NCI-H524 treated with DMSO at 0.1 percent for 48 hours (cell line): ENCODE data around the gene TPST2.

Experiments used
- DNase-seq: peaks from one replicate; lab custom pipeline; 2025; lab: John Stamatoyannopoulos, UW

Gene TPST2

DNA sequence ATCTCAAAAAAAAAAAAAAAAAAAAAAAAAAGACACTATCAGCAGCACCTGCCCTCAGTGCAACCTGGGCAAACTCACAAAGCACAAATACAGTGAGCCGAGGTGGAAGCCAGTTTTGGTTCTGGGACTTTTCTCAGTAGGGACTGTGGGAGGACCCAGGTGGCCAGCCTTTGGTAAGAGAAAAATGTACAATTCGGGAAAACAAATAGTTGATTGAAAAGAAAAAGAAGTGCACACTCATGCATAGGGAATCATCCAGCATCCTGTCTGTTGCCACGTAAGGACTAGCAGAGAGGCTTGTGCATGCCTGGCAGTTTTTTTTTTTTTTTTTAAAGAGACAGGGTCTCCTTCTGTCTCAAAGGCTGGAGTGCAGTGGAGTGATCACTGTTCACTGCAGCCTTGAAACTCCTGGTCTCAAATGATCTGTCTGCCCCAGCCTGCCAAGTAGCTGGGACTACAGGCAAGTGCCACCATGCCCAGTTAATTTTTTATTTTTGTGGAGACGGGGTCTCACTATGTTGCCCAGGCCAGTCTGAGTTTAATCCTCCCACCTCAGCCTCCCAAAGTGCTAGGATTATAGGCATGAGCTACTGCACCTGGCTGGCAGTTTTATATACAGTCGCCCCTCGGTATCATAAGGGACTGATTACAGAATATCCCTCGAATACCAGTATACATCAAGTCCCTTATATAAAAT, 36.7 kb downstream of the TPST2 start:
- no peak for DNase-seq

DNA sequence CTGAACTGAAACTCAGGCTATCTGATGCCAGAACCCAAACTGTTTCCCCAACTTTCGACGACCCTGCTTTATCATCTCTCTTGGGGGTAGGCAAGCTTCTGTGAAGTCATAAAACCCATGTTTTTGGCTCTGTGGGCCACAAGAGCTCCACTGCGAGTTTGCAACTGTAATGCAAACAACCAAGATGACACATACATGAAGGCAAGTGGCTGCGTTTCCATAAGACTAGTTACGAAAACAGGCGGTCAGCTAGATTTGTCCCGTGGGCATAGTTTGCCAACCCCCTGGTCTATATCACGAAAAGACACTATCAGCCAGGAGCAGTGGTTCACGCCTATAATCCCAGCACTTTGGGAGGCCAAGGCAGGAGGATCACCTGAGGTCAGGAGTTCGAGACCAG, 37.5 kb downstream of the TPST2 start:
- DNase-seq = no peak

GRCh38 chr22:26551568-26551967, 38.4 kb downstream of the TPST2 start:
- DNase-seq = no peak

DNA sequence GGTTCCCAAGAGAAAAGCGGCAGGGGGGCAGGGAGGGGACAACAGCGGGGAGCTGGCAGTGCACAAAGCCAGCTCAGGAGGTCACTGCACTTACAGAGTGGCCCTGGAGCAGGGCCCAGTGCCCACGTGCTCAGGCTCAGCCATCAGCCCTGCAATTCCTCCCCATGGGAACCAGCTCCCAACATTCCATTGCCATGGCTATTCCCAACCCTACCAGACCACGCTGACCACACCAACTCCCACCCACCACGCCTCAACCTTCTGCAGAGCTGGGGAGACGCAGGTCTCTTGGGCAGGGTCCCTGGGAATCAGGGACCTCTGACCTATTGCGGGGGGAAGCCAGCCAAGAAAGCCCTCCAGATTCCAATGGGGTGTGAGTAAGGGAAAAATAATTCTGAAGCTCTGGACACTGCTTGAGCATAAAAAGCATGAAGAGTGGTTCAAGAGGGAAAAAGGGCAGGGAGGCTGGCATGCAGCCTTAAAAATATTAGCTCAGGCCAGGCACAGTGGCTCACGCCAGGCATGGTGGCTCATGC, 39.4 kb downstream of the TPST2 start:
- no peak for DNase-seq

DNA sequence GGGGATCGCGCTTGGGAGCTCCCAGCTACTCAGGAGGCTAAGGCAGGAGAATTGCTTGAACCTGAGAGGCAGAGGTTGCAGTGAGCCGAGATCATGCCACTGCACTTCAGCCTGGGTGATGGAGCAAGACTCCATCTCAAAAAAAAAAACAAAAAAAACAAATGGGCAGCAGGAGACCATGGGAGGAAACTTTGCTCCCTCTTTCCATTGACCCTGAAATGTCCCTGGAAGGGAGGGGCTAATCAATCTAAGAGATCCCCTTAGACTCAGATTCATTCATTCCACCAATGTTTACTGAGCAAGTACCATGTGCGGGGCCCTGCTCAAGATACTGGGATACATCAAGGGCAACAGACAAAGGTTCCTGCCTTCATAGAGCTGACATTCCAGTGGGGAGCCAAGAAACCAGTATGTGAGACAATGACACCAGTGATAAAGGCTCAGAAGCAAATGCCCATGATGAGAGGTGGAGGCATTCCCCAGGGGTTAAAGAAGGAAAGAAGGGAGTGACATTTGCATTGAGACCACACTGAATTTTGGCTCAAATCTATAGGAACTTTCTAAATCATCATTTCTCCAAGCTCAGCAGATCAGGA, 39.9 kb downstream of the TPST2 start:
- DNase-seq = no peak

- DNase-seq = no peak
Observed at GRCh38 chr22:26548984-26549383, 40.9 kb downstream of the TPST2 start.

GRCh38 chr22:26548303-26548702, 41.6 kb downstream of the TPST2 start:
- DNase-seq = no peak

- DNase-seq = no peak
Observed at GRCh38 chr22:26547837-26548236, 42.1 kb downstream of the TPST2 start.

- no peak for DNase-seq
Observed at GRCh38 chr22:26547426-26547825, 42.5 kb downstream of the TPST2 start.

- DNase-seq = no peak
Observed at GRCh38 chr22:26546282-26546681, 43.6 kb downstream of the TPST2 start.

- no peak for DNase-seq
Observed at GRCh38 chr22:26545827-26546226, 44.1 kb downstream of the TPST2 start.

- DNase-seq = no peak
Observed at GRCh38 chr22:26545385-26545784, 44.5 kb downstream of the TPST2 start.

- DNase-seq = no peak
Observed at GRCh38 chr22:26544489-26544888, 45.4 kb downstream of the TPST2 start.

GRCh38 chr22:26542831-26543230, 47.1 kb downstream of the TPST2 start:
- no peak for DNase-seq

DNA sequence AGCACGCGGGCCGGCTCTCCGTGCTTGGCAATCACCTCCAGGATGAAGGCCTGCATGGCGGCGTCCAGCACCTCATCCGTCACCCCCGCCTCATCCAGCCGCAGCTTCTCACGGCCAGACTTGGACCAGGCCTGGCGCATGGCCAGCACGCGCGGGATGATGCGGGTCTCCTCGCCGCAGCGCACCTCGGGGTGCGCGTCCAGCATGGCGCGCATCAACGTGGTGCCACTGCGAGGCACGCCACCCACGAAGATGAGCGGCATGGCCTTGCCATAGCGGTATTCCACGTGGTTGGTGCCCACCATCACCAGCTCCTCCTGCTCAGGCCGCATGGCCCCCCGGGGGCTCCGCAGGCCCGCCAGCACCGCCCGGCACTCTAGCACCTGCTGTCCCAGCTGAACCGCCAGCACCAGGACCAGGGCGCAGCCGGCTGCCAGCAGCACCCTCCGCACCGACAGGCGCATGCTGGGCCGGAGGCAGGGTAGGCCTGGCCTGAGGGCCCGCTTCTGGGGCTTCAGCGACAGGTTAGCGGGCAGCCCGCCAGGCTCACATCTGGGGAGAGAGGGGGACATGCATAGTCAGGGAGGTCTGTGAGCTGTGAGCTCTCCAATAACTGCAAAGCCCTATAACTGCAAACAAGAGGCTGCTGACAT, 48.6 kb downstream of the TPST2 start:
- DNase-seq = no peak

GRCh38 chr22:26540119-26540518, 49.8 kb downstream of the TPST2 start:
- no peak for DNase-seq

DNA sequence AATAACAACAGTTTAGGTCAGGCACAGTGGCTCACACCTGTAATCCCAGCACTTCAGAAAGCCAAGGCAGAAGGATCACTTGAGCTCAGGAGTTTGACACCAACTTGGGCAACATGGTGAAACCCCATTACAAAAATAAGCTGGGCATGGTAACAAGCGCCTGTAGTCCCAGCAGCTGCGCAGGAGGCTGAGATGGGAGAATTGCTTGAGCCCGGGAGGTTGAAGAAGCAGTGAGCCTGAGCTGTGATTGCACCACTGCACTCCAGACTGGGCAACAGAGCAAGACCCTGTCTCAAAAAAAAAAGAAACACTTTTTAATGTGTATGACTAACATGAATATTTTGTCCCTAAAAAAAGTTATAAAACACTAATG, 53.2 kb downstream of the TPST2 start:
- DNase-seq = no peak

DNA sequence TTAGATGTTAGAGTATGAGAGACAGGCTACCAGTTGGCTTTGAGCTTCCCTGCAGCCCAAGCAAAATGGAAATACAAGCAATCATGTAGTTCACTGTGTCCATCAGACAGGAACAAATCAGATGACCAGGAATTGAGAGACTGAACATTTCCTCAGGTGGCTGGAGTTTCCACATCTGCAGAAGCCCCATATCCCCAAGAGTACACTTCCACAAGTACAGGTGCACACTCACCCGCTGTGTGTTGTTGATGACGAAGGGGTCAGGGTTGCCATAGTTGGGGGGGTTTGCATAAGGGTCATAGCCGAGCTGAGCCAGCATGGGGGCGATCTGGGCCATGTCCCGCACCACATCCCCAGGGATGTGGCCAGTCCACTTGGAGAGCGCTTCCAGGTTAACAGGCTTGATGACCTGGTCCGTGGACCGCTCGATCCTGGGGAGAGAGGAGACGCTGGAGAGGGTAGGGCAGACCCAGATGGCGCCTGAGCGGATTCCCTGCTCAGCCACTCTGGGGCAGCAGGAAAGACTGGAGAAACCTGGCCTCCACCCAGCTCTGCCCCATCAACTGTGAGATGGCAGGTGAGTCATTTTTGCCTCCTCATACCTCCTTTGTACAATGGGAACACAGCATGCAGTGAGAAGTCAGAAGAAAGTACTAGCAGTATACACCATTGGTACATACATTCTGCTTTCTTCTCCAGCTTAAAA, 53.7 kb downstream of the TPST2 start:
- DNase-seq = no peak

GRCh38 chr22:26535603-26535908, 54.4 kb downstream of the TPST2 start:
- no peak for DNase-seq

GRCh38 chr22:26534874-26535602, 54.9 kb downstream of the TPST2 start:
- no peak for DNase-seq

DNA sequence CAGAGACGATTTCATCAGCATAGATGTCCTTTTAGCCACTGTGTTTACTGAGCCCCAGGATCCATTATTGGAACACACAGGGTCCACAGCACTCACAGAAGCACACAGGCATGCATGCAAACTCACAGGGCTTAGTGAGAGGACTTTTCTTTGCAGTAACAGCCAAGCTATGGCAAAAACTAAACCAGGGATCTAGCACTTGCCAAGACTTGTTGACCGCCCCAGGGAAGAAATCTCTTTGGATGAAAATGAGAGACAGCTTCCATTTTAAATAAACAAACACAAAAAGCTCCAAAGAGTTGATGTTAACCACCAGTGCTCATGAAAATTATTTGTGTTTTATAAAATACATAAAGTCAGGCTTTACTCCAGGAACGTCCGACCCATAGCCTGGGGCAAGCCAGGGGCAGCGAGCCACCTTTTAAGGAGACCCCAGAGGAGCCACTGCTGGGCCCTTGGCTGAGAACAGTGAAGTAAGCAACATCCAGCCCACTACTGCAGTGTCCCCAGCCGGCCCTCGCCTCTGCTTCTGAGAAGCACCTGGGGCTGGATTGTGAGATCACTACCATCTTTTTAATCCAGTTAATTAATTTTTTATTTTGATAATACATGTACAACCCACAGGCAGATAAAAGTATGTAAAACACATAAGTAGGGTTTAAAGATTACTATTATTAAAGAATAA, 55.6 kb downstream of the TPST2 start:
- DNase-seq = no peak

- no peak for DNase-seq
Observed at GRCh38 chr22:26529345-26529744, 60.6 kb downstream of the TPST2 start.
